Adrenal gland (tissue), 5 donors: ENCODE results near the gene CREB3L4.
A peak's percentile ranks its signal among the peaks of the same experiment; 100 is the strongest.

Experiments used
- CTCF ChIP-seq, 6 experiments: fragments of 450-650 bp in 4 of 6; fragments of 200-600 bp in 2 of 6; sonication (generic) in 1 of 6; IDR thresholded peaks; 1 replicate in 5 of 6; 2 replicates in 1 of 6; pipeline versions ENCODE4 v1.5.1 to v1.8.0; 2016 to 2021; ENCODE audit warnings: antibody characterized with exemption in 6 of 6, mild to moderate bottlenecking in 2 of 6, moderate library complexity in 1 of 6
- POLR2A ChIP-seq, 2 donors: fragments of 450-650 bp; IDR thresholded peaks; one replicate each; pipeline ENCODE4 v1.6.1; 2017; ENCODE audit warnings: antibody characterized with exemption in 2 of 2, mild to moderate bottlenecking in 2 of 2, moderate library complexity in 1 of 2
- donor health status: DM: no; HTN: no; CAD: no.

GRCh38 chr1:153985941-153986761, 18.4 kb downstream of the CREB3L4 start, which contains the start of gene RAB13:
- TF ChIP-seq CTCF (IDR thresholded peaks at IDR 0.05) (no peak), POLR2A (IDR thresholded peaks at IDR 0.05) (peak in 1 of 2 donors; percentile 60)
